SK-N-SH (cell line): Measurements from ENCODE around the gene ADAMTS2.

Experiments
- GABPA ChIP-seq: IDR thresholded peaks from 2 replicates; pipeline ENCODE4 v1.4.0; 2012; ENCODE audit warnings: low read depth, mild to moderate bottlenecking
- GATA2 ChIP-seq: sonication (generic); formaldehyde crosslinking; IDR thresholded peaks from 2 replicates; pipeline ENCODE4 v1.5.0; 2020; ENCODE audit warnings: mild to moderate bottlenecking, missing genetic modification reagents
- JUND ChIP-seq: IDR thresholded peaks from 2 replicates; pipeline ENCODE4 v1.4.0; 2012
- POLR2AphosphoS5 ChIP-seq: IDR thresholded peaks from 2 replicates; pipeline ENCODE4 v1.6.1; 2012; ENCODE audit warnings: low read depth, low read length
- RCOR1 ChIP-seq: fragments of 150-350 bp; IDR thresholded peaks from 2 replicates; pipeline ENCODE4 v1.6.1; 2017; ENCODE audit warnings: antibody characterized with exemption, low read length
- RXRA ChIP-seq: IDR thresholded peaks from 2 replicates; pipeline ENCODE4 v1.4.0; 2012; ENCODE audit warnings: low read depth, mild to moderate bottlenecking, borderline replicate concordance
- SIN3A ChIP-seq: IDR thresholded peaks from 2 replicates; pipeline ENCODE4 v1.6.1; 2012; ENCODE audit warnings: low read depth, mild to moderate bottlenecking, low read length, moderate library complexity, borderline replicate concordance
- YY1 ChIP-seq: IDR thresholded peaks from 2 replicates; pipeline ENCODE4 v1.4.0; 2012; ENCODE audit warnings: low read depth, mild to moderate bottlenecking
- TF ChIP-seq, protein P1 (sequence below): IDR thresholded peaks from 2 replicates; pipeline ENCODE4 v1.4.0; 2012; ENCODE audit warnings: low read depth, borderline replicate concordance
- TF ChIP-seq, protein P2 (sequence below): IDR thresholded peaks from 2 replicates; pipeline ENCODE4 v1.4.0; 2012; ENCODE audit warnings: low read depth, borderline replicate concordance
- TF ChIP-seq, protein P3 (sequence below): fragments of 150-350 bp; IDR thresholded peaks from 2 replicates; pipeline ENCODE4 v1.6.1; 2017; ENCODE audit warnings: antibody characterized with exemption, low read length, low read depth, borderline replicate concordance
- TF ChIP-seq, protein P4 (sequence below): fragments of 200-600 bp; sonication (generic); IDR thresholded peaks from 2 replicates; pipeline ENCODE4 v1.6.1; 2017; ENCODE audit warnings: antibody characterized with exemption, mild to moderate bottlenecking, moderate library complexity
- TF ChIP-seq, protein P5 (sequence below): IDR thresholded peaks from 2 replicates; pipeline ENCODE4 v1.6.1; 2012; ENCODE audit warnings: mild to moderate bottlenecking, low read depth, low read length, moderate library complexity

DNA sequence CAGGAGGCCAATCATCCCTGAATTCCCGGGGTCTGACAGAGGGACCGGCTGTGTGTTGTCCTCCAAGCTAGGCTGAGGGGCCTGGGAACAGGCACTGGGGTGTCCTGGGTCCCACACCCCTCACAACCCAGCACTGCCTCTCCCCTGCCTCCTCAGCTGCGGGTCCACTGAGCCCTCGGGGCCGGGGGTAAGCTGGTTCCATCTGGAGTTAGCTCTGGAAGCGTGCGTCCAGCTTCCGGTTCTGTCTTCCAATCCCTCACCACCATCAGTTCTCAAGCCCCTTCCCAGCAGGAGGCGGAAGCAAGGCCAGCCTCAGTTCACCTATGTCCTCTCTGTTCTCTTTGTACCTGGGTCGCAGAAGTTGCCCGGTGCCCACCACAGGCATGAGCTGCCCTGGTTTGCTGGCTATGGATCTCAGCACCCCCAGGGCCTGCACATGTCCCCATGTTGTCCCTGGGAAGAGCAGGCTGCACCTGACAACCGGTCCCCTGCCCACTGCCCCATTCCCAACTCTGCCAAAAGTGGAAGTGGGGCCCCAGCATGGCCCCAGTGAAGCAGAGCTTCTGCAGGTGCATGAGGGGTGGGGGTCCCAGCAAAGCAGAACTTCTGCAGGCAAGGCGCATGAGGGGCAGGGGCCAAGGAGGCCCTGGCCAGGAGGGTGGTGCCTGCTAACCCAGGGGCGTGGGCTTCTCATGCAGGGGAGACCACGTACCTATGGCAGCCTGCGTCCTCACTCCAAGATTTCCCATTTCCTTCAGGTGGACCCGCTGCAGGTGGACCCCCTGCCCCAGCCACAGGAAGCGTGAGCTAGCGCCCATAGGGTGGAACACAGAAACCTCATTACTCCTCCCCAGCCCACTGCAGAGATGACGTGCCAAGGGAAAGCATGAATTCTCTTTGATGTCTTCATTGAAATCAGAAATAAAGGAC is 173.2 kb downstream of the ADAMTS2 start:
- TF ChIP-seq GATA2 (CRISPR knock-in tag) (no peak), SIN3A (no peak), POLR2AphosphoS5 (no peak), JUND (no peak), GABPA (no peak), RXRA (no peak), RCOR1 (no peak), YY1 (no peak)
- TF ChIP-seq, protein P1, sequence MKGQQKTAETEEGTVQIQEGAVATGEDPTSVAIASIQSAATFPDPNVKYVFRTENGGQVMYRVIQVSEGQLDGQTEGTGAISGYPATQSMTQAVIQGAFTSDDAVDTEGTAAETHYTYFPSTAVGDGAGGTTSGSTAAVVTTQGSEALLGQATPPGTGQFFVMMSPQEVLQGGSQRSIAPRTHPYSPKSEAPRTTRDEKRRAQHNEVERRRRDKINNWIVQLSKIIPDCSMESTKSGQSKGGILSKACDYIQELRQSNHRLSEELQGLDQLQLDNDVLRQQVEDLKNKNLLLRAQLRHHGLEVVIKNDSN, result no peak
- TF ChIP-seq, protein P2, sequence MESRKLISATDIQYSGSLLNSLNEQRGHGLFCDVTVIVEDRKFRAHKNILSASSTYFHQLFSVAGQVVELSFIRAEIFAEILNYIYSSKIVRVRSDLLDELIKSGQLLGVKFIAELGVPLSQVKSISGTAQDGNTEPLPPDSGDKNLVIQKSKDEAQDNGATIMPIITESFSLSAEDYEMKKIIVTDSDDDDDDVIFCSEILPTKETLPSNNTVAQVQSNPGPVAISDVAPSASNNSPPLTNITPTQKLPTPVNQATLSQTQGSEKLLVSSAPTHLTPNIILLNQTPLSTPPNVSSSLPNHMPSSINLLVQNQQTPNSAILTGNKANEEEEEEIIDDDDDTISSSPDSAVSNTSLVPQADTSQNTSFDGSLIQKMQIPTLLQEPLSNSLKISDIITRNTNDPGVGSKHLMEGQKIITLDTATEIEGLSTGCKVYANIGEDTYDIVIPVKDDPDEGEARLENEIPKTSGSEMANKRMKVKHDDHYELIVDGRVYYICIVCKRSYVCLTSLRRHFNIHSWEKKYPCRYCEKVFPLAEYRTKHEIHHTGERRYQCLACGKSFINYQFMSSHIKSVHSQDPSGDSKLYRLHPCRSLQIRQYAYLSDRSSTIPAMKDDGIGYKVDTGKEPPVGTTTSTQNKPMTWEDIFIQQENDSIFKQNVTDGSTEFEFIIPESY, result no peak
- TF ChIP-seq, protein P3, sequence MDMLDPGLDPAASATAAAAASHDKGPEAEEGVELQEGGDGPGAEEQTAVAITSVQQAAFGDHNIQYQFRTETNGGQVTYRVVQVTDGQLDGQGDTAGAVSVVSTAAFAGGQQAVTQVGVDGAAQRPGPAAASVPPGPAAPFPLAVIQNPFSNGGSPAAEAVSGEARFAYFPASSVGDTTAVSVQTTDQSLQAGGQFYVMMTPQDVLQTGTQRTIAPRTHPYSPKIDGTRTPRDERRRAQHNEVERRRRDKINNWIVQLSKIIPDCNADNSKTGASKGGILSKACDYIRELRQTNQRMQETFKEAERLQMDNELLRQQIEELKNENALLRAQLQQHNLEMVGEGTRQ, result no peak
- TF ChIP-seq, protein P4, sequence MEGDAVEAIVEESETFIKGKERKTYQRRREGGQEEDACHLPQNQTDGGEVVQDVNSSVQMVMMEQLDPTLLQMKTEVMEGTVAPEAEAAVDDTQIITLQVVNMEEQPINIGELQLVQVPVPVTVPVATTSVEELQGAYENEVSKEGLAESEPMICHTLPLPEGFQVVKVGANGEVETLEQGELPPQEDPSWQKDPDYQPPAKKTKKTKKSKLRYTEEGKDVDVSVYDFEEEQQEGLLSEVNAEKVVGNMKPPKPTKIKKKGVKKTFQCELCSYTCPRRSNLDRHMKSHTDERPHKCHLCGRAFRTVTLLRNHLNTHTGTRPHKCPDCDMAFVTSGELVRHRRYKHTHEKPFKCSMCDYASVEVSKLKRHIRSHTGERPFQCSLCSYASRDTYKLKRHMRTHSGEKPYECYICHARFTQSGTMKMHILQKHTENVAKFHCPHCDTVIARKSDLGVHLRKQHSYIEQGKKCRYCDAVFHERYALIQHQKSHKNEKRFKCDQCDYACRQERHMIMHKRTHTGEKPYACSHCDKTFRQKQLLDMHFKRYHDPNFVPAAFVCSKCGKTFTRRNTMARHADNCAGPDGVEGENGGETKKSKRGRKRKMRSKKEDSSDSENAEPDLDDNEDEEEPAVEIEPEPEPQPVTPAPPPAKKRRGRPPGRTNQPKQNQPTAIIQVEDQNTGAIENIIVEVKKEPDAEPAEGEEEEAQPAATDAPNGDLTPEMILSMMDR, result no peak
- TF ChIP-seq, protein P5, sequence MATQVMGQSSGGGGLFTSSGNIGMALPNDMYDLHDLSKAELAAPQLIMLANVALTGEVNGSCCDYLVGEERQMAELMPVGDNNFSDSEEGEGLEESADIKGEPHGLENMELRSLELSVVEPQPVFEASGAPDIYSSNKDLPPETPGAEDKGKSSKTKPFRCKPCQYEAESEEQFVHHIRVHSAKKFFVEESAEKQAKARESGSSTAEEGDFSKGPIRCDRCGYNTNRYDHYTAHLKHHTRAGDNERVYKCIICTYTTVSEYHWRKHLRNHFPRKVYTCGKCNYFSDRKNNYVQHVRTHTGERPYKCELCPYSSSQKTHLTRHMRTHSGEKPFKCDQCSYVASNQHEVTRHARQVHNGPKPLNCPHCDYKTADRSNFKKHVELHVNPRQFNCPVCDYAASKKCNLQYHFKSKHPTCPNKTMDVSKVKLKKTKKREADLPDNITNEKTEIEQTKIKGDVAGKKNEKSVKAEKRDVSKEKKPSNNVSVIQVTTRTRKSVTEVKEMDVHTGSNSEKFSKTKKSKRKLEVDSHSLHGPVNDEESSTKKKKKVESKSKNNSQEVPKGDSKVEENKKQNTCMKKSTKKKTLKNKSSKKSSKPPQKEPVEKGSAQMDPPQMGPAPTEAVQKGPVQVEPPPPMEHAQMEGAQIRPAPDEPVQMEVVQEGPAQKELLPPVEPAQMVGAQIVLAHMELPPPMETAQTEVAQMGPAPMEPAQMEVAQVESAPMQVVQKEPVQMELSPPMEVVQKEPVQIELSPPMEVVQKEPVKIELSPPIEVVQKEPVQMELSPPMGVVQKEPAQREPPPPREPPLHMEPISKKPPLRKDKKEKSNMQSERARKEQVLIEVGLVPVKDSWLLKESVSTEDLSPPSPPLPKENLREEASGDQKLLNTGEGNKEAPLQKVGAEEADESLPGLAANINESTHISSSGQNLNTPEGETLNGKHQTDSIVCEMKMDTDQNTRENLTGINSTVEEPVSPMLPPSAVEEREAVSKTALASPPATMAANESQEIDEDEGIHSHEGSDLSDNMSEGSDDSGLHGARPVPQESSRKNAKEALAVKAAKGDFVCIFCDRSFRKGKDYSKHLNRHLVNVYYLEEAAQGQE, result no peak
